Stimulated activated CD8-positive, alpha-beta memory T cell treated with anti-CD3 and anti-CD28 coated beads, Interleukin-4, amount 100 ng/mL, for 1 hour (primary cell): ENCODE data around the gene SH3PXD2A.
"Not testable (repeated sequence)": the region's sequence is repeated elsewhere in the genome, so short reads cannot be mapped to it uniquely, and the experiment has no call there.

Experiments used
- DNase-seq, 2 donors: peaks; one replicate each; pipeline ENCODE4 v3.0.0-alpha.2; 2020; ENCODE audit warnings: low read depth in 2 of 2, low spot score in 1 of 2

The SH3PXD2A gene

DNA sequence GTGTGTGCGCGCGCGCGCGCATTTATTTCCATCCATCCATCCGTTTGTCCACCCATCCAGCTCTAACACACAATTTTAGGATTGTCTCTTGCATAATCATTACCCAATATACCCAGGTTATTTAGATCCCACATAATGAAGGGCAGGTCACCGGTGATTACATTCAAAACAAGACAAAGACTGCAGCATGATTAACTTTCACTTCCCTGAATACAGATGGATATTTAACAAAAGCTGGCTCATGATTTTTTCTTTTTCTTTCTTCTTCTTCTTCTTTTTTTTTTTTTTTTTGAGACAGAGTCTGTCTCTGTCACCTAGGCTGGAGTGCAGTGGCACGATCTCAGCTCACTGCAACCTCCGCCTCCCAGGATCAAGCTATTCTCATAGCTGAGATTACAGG lies 86.2 kb downstream of the SH3PXD2A start:
- DNase-seq: no peak

DNA sequence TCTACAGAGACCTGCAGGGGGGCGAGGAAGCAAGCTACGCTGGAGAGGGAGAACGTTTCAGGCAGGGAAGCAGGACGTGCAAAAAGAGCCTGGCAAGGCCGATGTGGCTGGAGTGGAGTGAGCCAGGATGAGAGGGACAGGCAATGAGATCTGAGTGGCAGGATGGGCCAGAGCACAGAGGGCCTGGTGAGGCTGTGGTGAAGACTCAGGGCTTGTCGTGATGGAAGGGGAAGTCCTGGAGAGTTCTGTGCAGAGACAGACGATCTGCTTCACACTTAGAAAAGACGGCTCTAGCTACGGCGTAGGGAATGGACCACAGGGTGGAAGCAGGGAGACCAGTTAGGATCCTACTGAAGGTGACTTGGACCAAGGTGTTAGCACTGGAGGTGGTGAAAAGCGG lies 87.0 kb downstream of the SH3PXD2A start:
- DNase-seq: no peak

DNA sequence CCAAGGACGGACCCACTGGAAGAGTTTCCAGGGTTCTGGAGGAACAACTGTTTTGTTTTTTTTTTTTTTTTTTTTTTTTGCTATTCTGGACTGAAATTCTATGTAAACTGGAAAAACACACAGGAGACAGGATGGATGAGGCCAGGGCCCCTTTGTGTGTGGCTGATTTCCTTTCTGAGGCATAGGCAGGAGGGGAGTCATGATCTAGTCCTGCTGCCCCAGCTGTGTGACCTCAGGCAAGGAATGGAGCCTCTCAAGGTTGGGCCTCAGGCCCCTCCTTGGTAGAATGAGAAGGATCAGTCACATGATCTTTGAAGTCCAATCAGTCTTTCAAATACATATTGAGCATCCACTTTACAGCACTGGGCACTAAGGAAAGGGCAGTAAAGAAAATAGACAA lies 87.6 kb downstream of the SH3PXD2A start:
- DNase-seq: no peak

DNA sequence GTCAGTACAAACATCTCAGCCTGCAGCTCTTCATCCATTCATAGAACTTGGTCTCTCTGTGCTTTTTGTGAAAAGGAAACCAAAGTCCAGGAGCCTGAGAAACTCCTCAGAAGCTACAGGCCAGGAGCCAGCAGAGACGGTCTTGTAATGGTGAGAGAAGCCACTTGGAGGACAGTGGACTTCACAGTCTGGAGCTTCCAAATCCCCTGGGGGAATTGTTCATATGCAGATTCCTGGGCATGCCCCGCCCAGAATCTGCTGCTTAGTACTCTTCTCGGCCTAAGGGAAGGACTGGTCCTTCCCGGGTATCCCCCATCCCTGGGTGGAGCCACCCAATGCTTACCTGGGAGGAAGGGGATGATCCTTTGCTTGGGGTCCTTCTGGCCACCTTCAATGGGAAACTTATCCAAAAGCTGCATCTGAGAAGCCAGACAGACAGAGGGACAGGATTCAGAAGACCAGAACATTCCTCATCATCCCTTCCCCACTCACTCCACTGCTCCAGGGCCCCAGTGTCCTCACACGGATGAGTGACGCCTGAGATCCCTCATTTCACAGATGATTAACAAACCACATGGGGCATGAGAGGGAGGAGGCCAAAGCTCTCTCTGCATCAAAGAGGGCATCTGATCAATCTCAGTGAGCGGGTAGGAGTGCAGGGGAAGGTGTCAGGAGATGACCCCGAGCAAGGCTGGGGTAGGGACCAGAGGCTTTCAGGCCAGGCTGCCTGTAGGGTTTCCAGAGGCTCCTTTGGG lies 88.4 kb downstream of the SH3PXD2A start:
- DNase-seq: no peak

DNA sequence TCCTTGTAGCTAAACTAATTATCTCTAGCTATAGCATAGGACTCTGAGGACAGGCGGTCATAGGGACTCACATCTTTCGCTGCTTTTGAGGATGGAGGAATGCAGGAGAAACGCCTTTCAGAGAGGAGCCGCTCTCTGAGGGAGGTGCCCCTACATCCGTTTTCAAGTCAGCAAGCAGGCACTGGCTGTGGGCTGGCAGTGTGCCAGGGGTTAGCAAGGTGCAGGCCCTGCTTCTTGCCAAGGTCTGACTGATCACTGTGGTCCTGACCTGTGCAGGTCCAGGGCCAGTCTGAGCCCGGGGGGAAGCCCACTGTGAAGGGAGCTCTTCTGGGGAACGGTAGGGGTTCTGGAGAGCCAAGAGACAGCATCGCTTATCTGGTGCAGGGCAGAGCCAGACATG lies 89.4 kb downstream of the SH3PXD2A start:
- peak; percentile 54 to 57 for DNase-seq

DNA sequence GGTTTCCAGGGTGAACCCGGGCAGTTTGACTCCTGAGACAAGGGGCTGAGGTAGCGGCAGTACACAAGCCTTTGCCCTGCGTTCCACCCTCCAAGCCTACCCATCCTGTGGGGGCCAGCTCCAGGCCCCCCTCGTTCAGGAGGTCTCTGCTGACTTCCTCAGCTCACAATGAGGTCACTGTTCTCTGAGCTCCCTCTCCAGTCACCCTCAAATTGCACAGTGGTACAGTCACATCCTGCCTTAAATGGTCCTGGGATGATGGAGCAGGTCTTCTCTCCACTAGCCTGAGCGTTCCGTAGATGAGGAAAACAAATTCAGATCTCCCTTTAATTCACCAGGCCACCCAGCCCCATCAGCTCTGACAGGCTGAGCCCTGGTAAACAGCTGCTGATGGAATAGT lies 90.2 kb downstream of the SH3PXD2A start:
- DNase-seq: no peak

DNA sequence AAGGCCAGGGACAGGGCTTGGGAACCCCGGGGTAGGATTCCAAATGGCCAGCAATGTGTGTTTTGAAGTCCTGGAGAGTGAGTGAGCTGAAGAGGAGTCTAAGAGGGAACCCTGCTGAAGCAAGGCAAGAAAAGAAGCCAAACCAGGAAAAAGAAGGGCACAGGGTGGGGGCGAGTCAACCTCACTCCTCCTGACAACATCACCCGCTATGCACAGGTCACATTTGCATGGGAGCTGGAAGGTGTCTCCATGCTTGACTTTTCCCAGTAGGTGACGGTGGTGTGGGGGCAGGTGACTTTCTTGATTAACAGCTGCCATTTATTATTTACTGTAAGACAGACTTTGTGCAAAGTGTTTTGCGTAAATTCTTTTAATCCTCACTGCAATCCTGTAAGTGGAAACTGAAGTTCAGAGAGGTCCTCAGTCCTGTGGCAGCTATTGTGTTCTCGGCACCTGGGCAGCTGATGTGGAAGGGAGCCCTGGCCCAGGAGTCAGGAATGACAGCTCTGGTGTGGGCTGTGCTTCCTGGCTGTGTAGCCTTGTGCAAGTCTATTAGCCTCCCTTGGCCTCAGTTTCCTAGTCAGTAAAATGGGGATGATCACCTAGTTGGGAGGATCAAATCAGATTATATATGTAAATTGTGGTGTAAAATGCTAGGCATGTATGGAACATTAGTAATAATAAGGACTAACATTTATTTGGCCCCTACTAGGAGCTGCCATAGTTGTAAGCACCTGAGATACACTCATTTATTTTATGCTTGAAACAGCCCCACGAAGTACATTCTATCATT lies 90.9 kb downstream of the SH3PXD2A start:
- no peak for DNase-seq

DNA sequence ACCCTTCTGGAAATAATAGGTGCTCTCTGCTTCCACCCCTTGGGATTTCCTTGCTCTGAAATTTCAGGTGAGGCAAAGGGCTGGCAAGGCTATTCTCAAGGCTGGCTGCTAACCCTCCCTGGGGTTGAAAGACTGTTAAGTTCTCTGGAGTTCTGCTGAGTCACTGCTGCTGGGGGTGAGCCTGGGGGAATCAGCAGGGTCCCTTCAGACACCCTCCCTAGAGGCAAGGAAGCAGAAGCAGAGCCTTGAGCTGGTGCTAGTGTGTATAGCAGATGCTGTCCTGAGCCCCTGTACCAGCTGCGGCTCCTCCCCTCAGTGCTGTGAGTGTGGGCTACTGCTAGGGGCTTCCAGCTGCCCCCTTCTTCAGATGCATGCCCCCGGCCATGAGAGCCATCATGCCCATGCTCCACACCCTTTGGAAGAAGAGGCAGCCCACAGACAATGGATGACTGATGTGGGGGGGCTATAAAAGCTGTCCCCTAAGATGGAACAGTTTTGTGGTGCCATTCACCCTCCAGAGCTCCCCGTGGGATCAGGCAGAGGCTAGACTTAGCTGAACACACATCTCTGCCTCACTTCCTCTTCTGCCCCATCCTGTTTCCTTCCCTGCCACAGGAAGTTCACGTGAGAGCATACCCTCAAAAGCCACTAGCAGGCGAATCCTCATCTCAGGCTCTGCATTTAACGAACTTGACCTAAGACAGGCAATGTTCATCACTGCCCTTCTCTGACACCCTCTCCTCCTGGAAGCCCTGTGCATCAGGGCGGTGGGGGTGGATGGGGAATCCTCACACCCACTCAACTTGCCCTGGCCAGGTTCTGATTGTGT lies 91.8 kb downstream of the SH3PXD2A start:
- no peak for DNase-seq

DNA sequence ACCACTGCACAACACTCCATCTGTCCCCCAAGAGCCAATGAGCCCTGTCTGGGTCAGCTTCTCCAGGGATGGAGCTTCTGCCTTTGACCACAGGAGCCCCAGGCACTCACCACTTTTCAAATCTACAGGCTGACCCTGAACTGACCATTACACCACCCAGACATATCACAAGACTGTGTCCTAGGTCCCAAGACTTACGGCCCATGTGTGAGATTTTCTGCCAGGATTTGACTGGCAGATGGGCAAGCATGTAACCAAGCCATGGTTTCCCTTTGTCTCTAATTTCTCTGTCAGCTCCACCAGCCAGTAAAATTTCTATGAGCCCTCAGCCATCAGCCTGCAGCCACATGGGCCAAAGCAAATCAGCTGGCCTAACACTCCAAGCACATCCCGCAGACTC lies 92.5 kb downstream of the SH3PXD2A start:
- no peak for DNase-seq

DNA sequence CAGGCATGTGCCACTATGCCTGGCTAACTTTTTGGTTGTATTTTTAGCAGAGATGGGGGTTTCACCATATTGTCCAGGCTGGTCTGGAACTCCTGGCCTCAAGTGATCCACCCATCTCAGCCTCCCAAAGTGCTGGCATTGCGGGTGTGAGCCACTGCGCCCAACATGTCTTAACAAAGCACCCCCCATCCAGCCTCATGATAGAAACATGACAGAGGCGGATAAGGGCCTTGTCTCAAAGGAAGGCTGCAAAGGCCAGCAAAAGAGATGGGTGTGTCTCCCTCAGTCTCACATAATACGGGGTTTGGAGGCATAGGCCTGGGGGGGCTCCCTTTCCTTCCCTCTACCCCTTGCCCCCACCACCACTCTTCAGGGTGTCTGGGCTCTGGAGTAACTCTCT lies 93.2 kb downstream of the SH3PXD2A start:
- DNase-seq: no peak

DNA sequence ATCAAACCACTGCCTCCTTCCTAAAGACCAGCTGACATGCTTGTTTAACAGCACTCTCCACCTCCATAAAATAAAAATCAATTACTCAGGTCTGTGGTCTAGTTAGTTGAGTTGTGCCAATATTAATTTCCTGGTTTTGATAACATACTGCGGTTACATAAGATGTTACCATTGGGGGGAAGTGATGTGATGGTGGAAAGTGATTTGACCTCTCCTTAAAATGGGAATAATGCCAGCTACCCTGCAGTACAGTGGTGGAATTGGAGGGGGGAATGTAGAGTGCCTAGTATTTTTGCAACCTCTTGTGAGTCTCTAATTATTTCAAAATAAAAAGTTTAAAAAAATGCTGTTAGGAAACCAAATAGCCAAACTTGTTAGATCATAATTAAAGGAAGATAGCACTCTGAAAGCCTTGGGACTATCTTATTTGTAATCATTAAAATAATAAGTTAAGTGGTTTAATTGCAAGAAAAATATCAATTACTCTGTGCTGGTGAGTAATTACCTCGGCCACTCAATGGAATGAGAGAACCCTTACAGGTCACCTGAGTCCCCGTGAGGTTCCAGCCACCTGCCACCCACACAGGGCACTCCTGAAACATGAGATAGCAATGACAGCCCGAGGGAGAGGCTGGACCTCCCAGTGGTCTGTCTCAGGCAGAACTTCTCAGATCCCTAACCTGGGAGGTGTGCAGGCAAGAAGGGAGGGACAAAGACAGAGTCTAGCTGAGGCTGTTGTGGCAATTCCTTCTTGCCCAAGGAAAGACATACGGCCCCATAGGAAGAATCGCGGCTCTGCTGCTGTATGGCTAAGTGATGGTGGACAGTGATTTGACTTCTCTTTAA lies 94.1 kb downstream of the SH3PXD2A start:
- DNase-seq: no peak

DNA sequence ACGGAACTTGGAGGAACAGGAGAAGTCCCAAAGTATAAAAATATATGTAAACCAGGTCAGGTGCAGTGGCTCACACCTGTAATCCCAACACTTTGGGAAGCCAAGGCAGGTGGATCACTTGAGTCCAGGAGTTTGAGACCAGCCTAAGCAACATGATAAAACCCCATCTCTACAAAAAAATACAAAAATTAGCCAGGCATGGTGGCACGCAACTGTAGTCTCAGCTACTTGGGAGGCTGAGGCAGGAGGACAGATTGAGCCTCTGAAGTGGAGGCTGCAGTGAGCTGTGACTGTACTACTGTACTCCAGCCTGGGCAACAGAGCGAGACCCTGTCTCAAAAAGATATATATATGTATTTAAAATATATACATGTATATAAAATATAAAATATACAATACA lies 95.1 kb downstream of the SH3PXD2A start:
- DNase-seq: not testable (repeated sequence)

DNA sequence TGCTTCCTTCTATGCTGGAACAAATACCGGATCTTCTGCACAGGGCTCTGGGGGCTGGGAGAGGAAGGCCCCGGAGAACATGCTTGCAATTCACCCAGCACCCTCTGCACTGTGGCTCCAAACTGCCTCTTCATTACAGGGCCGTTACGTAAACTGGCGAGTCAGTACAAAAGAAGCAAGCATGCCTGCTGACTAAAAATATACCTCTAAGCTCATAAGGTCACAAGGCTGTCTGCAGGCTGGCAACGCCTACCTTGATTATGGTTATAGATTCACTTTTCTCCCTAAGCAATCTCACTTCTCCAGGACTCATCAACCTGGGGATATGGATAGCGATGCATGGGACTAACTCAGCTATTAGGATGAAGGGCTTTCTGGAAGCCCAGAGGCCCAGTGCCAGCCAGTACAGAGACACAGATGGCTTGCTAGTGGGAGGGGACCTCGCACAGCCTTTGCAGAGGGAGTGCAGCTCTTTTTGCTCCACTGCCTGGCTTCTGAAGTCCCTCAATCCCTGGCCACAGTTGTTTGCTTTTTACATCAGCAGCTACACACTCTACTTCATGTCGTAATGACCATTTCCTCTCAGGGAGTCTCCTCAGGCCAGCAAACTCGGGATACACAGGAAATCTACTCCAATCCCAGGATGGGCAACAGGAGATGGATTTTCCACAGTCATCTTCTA lies 96.1 kb downstream of the SH3PXD2A start:
- no peak for DNase-seq

DNA sequence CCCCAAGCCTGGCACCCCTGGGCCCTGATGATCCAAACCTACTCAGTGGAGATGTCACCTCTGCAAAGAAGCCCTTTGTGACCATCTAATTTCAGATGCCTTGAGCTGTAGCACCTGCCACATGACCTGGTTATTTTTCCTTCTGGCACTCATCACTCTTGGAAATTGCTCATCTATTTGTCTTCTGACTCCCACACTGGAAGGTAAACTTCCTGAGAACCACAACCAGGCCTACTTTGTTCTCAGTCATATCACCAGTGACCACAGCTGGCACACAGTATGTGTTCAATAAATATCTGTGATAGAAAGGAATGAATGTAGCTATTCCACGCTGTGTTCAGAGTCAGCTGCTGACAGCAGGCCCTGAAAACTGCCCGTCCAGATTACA lies 97.1 kb downstream of the SH3PXD2A start:
- no peak for DNase-seq

DNA sequence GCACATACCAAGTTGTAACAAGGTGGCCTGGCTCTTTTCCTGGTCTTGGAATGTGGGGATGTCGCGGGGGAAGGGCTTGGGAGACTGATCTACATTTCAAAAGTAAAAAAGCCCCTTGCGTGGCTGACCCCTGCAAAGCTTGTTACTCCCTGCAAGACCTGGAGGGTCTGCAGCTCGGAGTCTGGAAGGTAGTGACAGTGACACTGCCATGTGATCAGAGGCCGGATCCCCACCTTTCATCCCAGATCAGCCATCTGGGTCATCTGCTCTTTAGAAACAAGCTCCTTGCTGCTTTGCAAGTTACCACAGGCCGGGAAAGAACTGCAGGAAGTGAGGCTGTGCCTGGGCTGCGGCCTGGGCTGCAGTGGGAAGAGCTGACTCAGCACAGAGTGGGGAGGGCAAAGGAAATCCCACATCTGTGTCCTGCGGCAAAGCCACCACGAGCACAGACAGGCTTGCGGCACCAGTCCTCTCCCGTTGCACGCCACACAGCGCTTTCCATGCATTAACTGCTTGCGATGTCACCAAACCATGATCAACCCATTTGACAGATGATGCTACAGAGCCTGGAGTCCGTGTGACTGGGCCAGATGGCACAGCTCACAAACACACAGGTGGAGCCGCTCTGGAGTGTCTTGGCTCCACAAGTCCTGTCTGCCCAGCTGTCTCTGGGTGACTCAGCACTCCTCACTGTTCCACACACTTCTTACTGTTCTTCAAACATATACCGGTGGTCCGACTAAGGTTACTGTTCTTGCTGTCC lies 97.7 kb downstream of the SH3PXD2A start:
- DNase-seq: peak in 1 of 2 donors; percentile 20

DNA sequence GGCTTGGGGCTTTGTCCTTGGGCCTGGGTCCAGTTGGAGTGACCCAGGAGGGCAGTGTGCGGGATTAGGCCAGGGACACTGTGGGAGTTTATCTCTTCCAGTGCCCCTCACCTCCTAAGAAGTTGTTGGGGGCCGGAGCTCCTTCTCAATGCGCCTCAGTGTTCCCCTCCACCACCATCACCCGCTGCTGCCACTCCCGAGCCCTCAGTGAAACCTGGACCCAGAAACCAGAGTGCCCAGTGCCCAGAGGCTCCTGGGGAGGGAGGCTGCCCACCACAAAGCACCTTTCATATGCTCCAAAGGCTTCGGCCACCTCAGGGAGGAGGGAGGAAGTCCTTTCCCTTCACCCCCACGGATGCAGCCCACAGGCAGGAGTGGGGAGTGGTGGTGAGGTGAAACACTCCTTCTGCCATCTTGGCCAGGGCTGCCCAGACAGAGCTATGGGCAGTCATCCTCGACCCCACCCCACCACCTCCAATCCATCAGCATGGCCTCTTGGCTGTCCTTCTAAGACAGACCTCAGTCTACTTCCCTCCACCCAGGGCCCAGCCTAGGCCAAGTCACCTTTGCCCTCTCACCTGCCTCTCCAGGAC lies 99.0 kb downstream of the SH3PXD2A start:
- DNase-seq: no peak

DNA sequence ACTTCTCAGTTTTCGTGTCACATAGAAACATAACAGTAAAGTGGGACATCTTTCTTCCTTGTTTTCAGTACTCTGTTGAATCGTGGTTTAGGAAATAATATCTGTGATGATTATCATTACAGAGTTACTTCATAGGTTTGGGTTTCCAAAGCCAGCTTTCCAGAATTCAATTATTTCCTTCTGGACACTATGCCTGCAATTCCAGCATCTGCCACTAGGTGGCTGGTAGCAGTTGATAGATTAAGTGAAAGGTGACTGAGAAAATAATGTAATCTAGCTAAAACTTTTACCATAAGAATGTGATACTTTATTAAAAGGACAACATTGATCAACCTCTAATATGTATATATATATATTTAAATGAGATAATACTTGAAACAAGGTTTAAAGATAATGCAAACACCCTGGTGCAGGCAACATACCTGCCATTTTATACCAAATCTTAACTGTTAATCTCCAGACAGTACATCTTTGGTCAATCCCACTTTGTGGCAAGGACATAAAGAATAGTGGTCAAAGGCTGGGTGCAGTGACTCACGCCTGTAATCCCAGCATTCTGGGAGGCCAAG lies 102.6 kb downstream of the SH3PXD2A start:
- DNase-seq: no peak

DNA sequence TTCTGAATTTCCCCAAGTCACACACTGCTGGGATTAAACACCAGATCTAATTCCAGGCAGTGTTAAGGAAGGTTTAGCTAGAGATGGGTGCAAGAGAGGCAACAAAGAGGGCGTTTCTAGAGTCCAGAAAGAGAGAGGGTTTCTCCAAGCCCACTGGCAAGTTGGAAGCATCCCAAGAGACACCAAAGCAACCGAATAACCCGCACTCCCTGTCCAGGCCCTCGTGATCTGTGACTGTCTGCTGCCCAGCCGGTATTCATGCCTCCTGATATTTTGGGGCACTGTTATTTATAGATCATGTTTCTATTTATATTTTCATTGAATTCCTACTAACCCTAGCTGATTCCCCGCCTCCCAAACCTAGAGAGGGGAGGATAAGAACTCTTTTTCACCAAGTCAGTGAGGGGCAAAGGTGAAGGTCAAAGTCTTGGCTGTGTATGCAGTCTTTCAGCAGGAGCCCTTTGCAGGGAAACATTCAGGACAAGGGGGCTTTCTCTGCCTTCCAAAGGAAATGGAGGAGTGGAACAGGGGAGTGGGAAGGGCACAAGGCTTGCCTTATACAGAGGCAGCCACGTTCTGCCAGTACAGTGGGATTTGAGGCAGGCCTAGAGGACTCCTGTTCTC lies 103.6 kb downstream of the SH3PXD2A start:
- DNase-seq: no peak
